GM12878 (cell line): ENCODE data around the gene TMEM114. TPM values are rescaled to one million over a fixed set of nuclear protein-coding genes. Genes with fewer than 3 reads are reported as not detected.
A peak's percentile ranks its signal among the peaks of the same experiment; 100 is the strongest.

Experiments used
- ASH2L ChIP-seq: fragments of 300-600, 200-600 bp; sonication (generic); IDR thresholded peaks from 2 replicates; pipeline ENCODE4 v1.6.1; 2017; ENCODE audit warnings: low read depth, mild to moderate bottlenecking, borderline replicate concordance
- BCL11A ChIP-seq: IDR thresholded peaks from 2 replicates; pipeline ENCODE4 v1.6.1; 2011; ENCODE audit warnings: low read depth, low read length
- CREB1 ChIP-seq: IDR thresholded peaks from 2 replicates; pipeline ENCODE4 v1.6.1; 2012; ENCODE audit warnings: low read depth, mild to moderate bottlenecking, inconsistent platforms
- CREM ChIP-seq: IDR thresholded peaks from 2 replicates; pipeline ENCODE4 v1.6.1; 2014; ENCODE audit warnings: antibody characterized with exemption, low read depth
- HDAC2 ChIP-seq: fragments of 200-600 bp; sonication (generic); IDR thresholded peaks from 2 replicates; pipeline ENCODE4 v1.6.1; 2017
- NFXL1 ChIP-seq: fragments of 450-650 bp; IDR thresholded peaks from 2 replicates; pipeline ENCODE4 v1.6.1; 2017; ENCODE audit warnings: antibody characterized with exemption, mild to moderate bottlenecking, borderline replicate concordance
- NR2C2 ChIP-seq: IDR thresholded peaks from 2 replicates; pipeline ENCODE4 v1.6.1; 2011; ENCODE audit warnings: borderline replicate concordance, low read depth; ENCODE audit not compliant: control insufficient read depth, insufficient read length
- RAD21 ChIP-seq: IDR thresholded peaks from 2 replicates; pipeline ENCODE4 v1.6.1; 2011; ENCODE audit warnings: mild to moderate bottlenecking, low read depth, low read length, moderate library complexity; ENCODE audit not compliant: insufficient read depth
- TBL1XR1 ChIP-seq: IDR thresholded peaks from 2 replicates; pipeline ENCODE4 v1.6.1; 2012; ENCODE audit warnings: low read depth, low read length, improper control_type of control experiment
- ZBTB40 ChIP-seq: fragments of 450-650 bp; IDR thresholded peaks from 2 replicates; pipeline ENCODE4 v1.6.1; 2016; ENCODE audit warnings: mild to moderate bottlenecking, moderate library complexity, borderline replicate concordance
- polyA plus RNA-seq, 11 experiments: library from polyadenylated mRNA; depleted of rRNA in 4 of 11; unstranded in 6 of 11; stranded (reverse) in 5 of 11; fragments of >200 nt; fragmentation: Nextera tagmentation in 4 of 11; fragmentation: Illumina TruSeq in 1 of 11; extraction: Ambion mirVana in 4 of 11; extraction: Trizol in 1 of 11; gene quantifications; 1 replicate in 1 of 11; 2 replicates in 10 of 11; pipeline versions ENCODE4 v1.2.1 to v1.2.3, GENCODE V29; 2011 to 2016; ENCODE audit warnings: inconsistent platforms in 2 of 11, missing spikeins in 2 of 11, low read depth in 1 of 11
- total RNA-seq, 4 experiments: library from RNA; depleted of rRNA in 3 of 4; stranded (reverse); fragments of >200 nt in 3 of 4; fragmentation: Illumina TruSeq in 1 of 4; extraction: Trizol in 1 of 4; gene quantifications; 2 replicates each; pipeline versions ENCODE4 v1.2.1 to v1.2.3, GENCODE V29; 2013 to 2021
- TF ChIP-seq, protein P1 (sequence below): fragments of 150-350 bp; IDR thresholded peaks from 2 replicates; pipeline ENCODE4 v1.6.1; 2016; ENCODE audit warnings: low read depth, low read length
- TF ChIP-seq, protein P2 (sequence below): fragments of 450-650 bp; IDR thresholded peaks from 2 replicates; pipeline ENCODE4 v1.6.1; 2017; ENCODE audit warnings: borderline replicate concordance
- TF ChIP-seq, protein P3 (sequence below): IDR thresholded peaks from 2 replicates; pipeline ENCODE4 v1.6.1; 2012; ENCODE audit warnings: low read length, inconsistent platforms
- TF ChIP-seq, protein P4 (sequence below): fragments of 450-650 bp; formaldehyde crosslinking; IDR thresholded peaks from 2 replicates; pipeline ENCODE4 v1.5.0; 2022; ENCODE audit warnings: mild to moderate bottlenecking, missing genetic modification characterization

The TMEM114 gene
- total and polyA plus RNA-seq, 10 of the 15 experiments (the other 5 are each of a cell fraction or from before 2014, with no cell fraction given) = not detected

DNA sequence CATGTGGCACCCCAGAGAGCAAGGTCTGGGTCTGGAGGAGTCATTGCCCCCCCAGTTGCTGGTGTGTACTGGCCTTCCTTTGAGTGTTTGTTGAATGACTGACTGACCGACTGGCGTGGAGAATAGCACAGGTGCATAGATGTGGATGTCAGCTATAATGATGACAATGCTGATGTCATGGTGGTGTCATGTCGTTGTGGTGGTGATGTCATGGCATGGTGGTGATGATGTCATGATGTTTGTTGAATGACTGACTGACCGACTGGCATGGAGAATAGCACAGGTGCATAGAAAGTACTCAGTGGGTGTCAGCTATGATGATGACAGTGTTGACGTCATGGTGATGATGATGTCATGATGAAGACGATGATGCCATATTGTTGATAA, 22.1 kb downstream of the TMEM114 start (continued):
- no peak for TF ChIP-seq HDAC2
- peak; percentile 84 for TF ChIP-seq CREM
- TF ChIP-seq ZBTB40 = no peak
- TF ChIP-seq, protein P1, sequence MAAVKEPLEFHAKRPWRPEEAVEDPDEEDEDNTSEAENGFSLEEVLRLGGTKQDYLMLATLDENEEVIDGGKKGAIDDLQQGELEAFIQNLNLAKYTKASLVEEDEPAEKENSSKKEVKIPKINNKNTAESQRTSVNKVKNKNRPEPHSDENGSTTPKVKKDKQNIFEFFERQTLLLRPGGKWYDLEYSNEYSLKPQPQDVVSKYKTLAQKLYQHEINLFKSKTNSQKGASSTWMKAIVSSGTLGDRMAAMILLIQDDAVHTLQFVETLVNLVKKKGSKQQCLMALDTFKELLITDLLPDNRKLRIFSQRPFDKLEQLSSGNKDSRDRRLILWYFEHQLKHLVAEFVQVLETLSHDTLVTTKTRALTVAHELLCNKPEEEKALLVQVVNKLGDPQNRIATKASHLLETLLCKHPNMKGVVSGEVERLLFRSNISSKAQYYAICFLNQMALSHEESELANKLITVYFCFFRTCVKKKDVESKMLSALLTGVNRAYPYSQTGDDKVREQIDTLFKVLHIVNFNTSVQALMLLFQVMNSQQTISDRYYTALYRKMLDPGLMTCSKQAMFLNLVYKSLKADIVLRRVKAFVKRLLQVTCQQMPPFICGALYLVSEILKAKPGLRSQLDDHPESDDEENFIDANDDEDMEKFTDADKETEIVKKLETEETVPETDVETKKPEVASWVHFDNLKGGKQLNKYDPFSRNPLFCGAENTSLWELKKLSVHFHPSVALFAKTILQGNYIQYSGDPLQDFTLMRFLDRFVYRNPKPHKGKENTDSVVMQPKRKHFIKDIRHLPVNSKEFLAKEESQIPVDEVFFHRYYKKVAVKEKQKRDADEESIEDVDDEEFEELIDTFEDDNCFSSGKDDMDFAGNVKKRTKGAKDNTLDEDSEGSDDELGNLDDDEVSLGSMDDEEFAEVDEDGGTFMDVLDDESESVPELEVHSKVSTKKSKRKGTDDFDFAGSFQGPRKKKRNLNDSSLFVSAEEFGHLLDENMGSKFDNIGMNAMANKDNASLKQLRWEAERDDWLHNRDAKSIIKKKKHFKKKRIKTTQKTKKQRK = no peak
- TF ChIP-seq CREB1 = peak; percentile 92
- TF ChIP-seq, protein P2, sequence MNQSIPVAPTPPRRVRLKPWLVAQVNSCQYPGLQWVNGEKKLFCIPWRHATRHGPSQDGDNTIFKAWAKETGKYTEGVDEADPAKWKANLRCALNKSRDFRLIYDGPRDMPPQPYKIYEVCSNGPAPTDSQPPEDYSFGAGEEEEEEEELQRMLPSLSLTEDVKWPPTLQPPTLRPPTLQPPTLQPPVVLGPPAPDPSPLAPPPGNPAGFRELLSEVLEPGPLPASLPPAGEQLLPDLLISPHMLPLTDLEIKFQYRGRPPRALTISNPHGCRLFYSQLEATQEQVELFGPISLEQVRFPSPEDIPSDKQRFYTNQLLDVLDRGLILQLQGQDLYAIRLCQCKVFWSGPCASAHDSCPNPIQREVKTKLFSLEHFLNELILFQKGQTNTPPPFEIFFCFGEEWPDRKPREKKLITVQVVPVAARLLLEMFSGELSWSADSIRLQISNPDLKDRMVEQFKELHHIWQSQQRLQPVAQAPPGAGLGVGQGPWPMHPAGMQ = no peak
- TF ChIP-seq TBL1XR1 = no peak
- peak; percentile 9 for TF ChIP-seq NR2C2
- TF ChIP-seq, protein P3, sequence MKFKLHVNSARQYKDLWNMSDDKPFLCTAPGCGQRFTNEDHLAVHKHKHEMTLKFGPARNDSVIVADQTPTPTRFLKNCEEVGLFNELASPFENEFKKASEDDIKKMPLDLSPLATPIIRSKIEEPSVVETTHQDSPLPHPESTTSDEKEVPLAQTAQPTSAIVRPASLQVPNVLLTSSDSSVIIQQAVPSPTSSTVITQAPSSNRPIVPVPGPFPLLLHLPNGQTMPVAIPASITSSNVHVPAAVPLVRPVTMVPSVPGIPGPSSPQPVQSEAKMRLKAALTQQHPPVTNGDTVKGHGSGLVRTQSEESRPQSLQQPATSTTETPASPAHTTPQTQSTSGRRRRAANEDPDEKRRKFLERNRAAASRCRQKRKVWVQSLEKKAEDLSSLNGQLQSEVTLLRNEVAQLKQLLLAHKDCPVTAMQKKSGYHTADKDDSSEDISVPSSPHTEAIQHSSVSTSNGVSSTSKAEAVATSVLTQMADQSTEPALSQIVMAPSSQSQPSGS = peak; percentile 54
- no peak for TF ChIP-seq ASH2L
- TF ChIP-seq, protein P4, sequence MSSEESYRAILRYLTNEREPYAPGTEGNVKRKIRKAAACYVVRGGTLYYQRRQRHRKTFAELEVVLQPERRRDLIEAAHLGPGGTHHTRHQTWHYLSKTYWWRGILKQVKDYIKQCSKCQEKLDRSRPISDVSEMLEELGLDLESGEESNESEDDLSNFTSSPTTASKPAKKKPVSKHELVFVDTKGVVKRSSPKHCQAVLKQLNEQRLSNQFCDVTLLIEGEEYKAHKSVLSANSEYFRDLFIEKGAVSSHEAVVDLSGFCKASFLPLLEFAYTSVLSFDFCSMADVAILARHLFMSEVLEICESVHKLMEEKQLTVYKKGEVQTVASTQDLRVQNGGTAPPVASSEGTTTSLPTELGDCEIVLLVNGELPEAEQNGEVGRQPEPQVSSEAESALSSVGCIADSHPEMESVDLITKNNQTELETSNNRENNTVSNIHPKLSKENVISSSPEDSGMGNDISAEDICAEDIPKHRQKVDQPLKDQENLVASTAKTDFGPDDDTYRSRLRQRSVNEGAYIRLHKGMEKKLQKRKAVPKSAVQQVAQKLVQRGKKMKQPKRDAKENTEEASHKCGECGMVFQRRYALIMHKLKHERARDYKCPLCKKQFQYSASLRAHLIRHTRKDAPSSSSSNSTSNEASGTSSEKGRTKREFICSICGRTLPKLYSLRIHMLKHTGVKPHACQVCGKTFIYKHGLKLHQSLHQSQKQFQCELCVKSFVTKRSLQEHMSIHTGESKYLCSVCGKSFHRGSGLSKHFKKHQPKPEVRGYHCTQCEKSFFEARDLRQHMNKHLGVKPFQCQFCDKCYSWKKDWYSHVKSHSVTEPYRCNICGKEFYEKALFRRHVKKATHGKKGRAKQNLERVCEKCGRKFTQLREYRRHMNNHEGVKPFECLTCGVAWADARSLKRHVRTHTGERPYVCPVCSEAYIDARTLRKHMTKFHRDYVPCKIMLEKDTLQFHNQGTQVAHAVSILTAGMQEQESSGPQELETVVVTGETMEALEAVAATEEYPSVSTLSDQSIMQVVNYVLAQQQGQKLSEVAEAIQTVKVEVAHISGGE (CRISPR knock-in tag) = no peak
- no peak for TF ChIP-seq BCL11A
- TF ChIP-seq NFXL1 = no peak
- TF ChIP-seq RAD21 = no peak
